Raji (cell line): ENCODE measurements around the gene KDM5B.

Experiments used
- POLR2A ChIP-seq: IDR thresholded peaks from 2 replicates; pipeline ENCODE4 v1.6.1; 2011; ENCODE audit warnings: low read depth, low read length, control low read depth; ENCODE audit not compliant: insufficient read depth

Gene KDM5B

GRCh38 chr1:202709276-202710041 lies 98.8 kb downstream of the KDM5B start:
- TF ChIP-seq POLR2A, result no peak

GRCh38 chr1:202708456-202709275 lies 99.6 kb downstream of the KDM5B start:
- no peak for TF ChIP-seq POLR2A

GRCh38 chr1:202706851-202707250 lies 101.4 kb downstream of the KDM5B start:
- no peak for TF ChIP-seq POLR2A

GRCh38 chr1:202704601-202705000 lies 103.6 kb downstream of the KDM5B start:
- TF ChIP-seq POLR2A, result no peak

- no peak for TF ChIP-seq POLR2A
Observed at GRCh38 chr1:202703191-202703590, 105.0 kb downstream of the KDM5B start.

DNA sequence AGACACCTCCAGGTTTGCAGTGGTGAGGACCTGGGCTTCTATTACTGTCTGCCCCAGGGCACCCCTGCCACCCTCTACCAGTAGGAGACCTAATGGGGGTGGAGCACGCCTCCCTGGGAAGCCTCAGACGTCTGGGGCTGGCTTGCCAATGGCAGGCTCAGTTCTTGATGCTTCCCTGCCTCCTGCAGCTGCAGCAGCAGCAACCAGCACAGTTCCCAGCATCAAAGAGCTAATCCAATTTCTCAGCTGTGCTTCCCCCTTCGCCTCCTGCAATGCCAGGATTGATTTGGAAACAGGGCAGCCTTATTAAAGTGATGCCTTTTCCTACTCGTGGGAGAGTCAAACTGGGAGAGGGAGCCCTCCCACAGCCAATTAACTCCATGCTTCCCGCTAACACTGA lies 106.1 kb downstream of the KDM5B start:
- no peak for TF ChIP-seq POLR2A

DNA sequence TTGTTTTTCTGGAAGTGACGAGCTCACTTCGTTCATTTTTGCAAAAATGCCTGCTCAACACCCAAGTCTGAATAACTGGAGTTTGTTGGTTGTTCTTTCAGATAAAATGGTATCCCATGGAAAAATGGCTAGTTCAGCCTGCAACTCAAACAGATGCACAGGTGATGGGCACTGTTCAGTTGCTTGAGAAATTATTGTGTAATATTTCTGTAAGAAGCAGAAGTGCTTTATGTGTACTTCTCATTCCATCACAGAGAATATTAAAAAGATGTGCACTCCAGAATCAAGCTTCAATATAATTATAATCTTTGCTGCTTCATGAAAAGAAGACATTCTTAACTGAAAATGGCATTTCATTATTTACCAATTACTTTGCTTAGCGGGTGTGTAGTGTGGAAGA lies 107.0 kb downstream of the KDM5B start:
- TF ChIP-seq POLR2A, result no peak

- no peak for TF ChIP-seq POLR2A
Observed at GRCh38 chr1:202700061-202700460, 108.2 kb downstream of the KDM5B start.

GRCh38 chr1:202698276-202698675 lies 109.9 kb downstream of the KDM5B start:
- no peak for TF ChIP-seq POLR2A

DNA sequence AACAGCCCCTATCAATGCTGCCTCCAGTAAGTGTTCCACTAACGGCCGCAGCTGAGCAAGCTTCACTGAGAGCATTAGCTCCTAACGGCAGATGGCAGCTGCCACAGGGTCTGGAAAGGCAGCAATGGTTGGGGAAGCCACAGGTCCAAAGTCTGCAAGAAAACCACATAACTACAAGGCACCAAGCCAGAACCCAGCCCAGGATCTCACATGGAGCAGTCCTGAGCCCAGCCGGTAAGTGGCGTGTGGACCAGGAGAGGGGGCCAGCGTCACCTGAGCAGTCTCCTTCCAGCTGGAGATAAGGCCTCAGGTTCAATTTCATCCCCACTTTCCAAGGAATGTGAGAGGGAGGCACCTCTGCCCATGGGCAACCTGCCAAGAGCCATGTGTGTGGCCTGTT lies 111.2 kb downstream of the KDM5B start:
- no peak for TF ChIP-seq POLR2A

DNA sequence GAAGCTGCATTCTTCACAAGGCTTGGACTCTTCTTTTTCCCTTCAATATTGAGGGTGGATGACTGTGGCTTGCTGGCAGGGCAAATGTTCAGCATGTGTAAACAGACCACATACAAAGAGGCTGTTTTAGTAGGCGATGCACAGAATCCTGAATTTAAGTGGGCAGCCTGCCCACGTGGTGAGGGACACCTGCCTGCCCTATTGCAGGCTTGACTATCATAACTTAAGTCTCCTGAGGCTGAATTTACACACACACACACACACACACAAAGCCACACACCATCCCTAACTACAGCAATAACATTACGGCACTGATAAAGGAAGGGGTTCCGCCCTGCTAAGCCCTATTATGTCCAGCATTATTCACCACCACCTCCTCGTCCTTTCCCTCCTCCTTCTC lies 113.9 kb downstream of the KDM5B start:
- no peak for TF ChIP-seq POLR2A

GRCh38 chr1:202692959-202693555 lies 115.2 kb downstream of the KDM5B start:
- no peak for TF ChIP-seq POLR2A

DNA sequence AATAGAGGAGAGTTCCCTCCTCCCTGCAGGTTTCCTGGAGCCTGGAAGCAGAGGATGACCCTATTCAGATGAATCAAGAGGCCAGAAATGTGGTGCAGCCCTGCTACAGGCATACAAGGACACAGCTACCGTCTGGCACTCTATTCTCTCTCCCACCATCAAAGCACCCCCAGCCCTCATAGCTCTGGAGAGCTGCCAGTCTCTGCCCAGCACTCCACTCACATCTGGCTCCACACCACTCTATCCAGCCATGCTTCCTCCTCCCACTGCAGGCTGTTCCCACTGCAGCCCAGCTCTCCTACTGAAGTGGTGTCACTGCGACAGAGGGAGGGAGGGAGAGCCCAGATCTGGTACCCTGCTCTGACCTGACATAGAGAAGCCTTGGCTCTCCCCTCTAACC lies 116.4 kb downstream of the KDM5B start:
- TF ChIP-seq POLR2A, result no peak

DNA sequence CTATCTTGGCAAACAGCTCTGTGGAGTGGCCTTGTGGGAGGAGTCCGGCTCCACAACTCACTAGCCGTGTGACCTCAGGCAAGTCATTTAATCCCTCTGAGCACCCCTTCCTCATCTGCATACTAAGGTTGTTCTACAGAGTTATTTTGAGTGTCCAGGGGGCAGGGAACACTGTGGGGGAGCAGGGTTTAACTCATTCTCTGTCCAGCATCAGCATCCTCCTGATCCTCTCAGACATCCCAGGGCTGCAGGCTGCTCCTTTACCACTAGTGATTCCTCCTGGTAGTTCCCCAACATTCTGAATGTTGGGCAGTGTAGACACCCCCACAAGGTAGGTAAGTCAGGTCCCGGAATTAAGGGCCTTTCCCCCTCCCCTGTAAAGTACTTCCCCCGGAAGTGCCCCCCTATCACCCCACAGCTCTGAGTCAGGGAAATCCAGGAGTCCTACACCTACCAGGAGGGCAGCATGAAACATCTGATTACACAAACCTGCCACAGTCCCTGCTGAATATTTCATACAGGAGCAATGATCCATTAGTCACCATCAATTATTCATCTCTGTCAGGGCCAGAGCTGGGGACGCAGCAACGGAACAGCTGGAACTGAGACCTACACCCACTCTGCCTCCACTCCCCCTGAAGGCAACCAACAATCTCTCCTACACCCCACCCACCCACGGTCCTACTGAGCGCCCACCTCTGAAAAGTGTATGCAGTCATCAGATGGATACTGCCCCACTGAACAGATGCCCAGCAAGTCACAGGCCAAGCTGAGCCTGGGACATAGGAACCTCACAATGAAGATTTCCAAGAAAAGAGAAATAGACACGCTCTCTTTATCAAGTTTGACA lies 118.5 kb downstream of the KDM5B start:
- TF ChIP-seq POLR2A, result no peak

- TF ChIP-seq POLR2A, result no peak
Observed at GRCh38 chr1:202689082-202689481, 119.1 kb downstream of the KDM5B start.
